HG02623 (cell line): Measurements from ENCODE around the gene MTCL1.

Source experiments
- ATAC-seq: cut with Tn5 transposase; IDR thresholded peaks from one replicate; pipeline ENCODE4 v1.9.1; 2021; ENCODE audit warnings: moderate library complexity; ENCODE audit not compliant: unreplicated experiment

The MTCL1 gene

DNA sequence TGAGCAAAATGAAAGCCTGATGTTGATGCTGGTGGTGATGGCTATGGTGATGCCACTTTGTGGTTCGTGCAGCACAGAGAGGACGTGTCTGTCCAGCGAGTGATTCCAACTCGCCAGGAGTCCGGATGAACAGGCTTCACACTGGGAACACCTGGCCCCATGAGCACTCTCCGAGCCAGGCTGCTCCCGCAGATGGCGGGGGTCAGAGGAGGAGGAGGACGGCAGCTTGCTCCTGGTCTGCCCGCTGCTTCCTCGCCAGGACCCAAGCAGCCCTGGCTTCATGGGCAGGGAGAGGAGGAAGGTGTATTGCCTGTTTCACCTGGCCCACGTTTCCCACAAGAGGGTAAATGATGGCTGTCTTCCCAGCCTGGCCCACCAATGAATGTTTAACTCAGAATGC, 121.6 kb downstream of the MTCL1 start:
- no peak for ATAC-seq

DNA sequence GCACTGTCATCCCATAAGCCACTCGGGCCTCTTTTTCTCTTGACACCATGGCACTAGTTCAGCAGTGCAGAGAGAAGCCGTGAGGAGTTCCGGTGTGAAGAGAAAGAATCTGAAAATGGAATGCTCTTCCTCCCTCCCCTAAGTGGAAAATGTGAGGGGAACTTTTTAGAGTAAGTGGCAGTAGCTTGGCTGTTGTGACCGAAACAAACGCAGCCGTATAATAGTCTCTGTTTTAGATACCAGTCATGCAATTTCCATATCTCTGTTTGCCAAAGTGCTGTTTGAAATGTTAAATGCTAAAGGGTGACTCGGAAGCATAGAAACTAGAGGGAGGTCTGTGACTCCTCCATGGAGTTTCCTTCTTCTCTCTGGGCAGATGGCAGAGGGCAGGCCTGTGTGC, 122.9 kb downstream of the MTCL1 start:
- ATAC-seq: no peak

DNA sequence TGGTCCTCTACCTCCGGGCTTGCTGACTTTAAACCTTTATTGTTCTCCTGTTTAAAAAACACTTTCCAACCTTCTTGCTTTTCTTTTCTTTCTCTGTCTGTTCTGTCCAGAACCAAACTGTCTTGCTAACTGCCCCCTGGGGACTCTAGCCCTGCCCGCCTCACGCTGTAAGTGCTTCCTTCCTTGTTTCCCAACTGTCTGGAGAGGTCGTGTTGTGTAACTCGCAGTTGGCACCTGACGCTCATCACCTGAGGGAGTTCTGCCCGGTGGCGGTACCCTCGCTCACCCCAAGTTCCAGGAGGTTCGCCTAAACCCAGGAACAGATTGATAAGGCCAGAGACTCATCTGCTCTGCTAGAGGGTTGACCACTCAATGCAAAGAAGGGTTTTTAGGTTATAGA, 123.4 kb downstream of the MTCL1 start:
- no peak for ATAC-seq

DNA sequence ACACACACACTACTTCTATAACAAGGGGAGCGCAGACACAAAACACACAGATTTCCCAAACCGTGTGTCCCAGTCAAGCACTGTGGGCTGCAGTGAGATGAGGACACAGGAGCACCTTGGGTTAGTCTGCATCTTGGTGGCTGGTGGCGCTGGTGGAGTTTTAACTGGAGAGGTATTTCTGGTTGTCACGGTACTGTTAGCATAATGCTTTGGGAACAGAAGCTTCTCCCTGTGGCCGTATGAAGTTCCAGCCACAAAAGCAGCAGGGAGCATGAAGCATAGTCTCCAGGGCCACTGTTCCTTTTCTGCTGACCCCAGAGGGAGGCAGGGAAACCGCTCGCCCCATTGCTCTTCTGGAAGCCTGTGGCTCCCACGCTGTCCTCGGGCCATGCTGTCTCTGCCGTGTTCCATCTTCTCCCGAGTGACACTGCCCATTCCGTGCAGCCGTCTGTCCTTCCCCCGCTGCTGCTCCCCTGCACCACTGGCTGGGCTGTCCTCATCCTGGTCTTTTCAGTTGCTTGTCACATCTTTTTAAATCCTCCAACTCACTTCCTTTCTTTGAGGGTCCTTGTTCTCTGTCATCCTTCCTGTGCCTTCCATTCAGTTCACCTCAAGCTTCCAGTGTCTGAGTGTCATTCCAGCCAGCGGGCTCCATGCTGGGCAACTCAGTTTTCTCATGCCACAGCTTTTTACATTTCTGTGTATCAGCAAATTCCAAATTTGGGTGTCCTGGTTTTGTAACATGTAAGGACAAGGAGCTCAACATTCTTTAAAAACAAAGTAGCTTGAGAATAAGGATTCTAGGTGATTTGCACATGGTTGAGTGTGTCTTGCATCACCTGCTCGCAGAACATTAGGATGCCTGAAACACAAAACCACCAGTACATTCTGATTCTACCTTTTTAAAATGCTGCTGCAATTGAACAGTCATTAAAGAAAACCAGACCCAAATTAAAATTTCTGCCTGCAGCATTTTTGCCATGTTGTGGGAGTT, 125.0 kb downstream of the MTCL1 start:
- no peak for ATAC-seq

DNA sequence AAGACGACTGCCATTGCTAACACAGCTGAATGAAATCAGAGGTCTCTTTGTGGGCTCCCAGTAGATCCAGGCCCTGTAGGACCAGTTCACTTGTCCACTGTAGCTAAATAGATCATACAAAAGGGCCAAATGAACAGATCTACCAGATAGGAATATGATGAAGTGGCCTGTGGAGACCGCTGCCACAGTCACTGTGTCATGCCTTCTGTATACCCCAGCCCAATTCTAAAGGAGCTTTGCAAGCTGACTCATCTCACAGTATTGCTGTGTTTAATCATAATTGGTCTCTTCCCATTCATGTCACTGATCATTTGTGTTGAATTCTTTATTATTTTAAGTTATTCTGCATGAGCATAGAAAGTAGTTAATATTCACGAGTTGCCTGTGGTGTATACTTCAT, 125.8 kb downstream of the MTCL1 start:
- no peak for ATAC-seq

DNA sequence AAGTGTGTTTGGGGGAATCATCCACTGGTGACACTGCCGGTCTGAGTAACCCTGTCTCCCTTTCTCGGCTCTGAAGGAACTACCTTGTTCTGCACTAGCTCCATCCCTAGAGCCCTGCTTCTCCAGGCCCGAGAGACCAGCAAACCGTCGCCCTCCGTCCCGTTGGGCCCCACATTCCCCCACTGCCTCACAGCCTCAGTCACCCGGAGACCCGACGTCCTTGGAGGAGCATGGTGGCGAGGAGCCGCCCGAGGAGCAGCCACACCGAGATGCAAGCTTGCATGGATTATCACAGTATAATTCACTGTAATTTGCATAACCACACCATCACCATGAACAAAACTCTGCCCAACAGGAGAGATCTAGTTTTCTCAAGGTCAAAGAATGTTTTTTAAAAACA, 126.2 kb downstream of the MTCL1 start:
- ATAC-seq: no peak

DNA sequence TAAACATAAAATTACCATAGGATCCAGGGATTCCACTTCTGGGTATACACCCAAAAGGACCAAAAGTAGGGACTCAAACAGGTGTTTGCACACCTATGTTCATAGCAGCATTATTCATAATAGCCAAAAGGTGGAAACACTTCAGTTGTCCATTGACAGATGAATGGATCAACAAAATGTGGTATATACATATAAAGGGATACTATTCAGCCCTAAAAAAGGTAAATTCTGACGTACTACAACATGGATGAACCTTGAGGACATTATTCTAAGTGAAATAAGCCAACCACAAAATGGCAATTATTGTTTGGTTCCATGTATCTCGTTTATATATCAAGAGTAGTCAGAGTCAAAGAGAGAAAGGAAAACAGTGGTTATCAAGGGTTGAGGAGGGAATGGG, 128.1 kb downstream of the MTCL1 start:
- no peak for ATAC-seq

DNA sequence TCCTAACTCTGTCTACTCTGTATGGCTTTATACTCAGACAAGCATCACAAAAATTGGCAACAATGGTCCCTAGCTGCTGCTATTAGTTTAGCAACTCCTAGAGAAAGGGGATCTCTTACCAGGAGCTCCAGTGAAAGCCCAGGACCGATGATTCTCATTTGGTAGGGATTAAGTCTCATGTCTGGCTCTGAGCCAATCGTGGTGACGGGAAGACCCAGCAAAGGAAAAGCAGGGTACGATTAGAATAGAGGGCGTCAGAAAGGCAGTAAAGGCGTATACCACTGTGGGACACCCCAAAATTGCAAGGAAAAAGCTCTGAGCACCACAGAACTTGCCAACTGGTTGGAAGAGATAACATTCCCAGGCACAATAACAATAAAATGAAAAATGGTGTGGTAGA, 129.5 kb downstream of the MTCL1 start:
- ATAC-seq: no peak

DNA sequence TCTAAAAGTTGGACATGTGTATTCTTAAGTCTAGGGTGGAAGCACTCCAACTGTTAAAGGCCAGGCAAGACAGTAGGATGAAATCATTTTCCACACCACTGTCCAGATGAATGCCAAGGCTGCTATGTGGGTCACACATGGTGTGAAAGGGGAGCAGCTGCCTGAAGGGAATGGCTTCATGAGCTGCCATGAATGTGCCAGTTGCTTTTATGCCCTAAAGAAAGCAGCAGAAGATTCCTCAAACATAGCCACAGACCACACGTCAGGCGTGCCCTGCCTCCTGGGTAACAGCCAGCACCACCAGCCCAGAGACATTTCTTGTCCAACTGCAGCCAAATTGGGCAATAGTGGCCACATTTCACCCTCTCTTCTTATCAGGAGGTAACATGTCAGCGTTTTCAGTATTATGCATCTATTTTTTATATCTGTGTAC, 130.2 kb downstream of the MTCL1 start:
- ATAC-seq: no peak

DNA sequence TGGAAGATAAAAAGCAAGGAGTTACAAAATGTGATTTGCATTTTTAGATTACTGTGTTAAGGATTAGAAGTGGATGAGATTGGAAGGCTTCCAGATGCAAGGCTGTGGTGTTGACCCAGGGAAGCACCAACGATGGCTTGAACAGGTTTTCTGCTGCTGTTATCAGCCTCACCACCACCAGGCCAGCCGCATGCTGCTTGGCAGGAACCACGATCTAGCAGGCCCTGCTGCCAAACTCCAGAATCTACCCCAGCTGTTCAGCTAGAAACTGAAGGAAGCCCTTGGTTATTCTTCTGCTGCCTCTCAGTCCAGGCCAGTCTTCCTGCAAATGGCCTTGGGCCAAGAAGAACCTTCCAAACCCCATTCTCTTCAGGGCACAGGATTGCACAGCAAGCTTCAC, 133.9 kb downstream of the MTCL1 start:
- ATAC-seq: no peak

DNA sequence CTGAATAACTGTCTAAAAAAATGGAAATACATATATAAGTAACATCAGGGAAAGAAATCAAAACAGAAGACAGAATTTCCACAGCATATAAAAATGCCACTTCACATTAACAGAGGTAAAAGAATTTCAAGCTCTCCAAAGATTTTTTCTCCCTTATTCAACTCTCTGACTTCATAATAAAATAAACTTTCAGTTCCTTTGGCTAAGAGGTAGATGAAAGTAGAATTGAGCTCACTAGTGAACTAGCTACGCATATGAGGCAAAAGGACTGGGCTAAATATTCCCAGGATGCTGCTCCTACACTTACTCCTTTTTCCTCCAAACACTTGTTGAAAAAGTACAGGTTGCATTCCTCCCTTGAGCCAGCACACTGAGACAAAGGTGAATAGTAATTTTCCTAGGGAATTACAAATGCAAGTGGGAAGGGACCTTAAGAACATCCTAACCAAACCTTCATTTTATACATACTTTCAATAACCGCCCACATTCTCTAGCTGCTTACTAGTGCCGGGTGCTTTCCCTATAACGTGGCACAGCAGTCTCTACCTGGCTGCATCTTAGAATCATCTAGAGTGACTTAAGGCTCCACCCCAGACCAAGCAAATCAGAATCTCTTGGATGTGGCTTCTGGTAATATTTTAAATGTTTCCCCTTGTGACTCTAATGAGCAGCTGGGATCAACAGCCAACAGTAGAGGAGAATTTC, 136.6 kb downstream of the MTCL1 start:
- no peak for ATAC-seq

DNA sequence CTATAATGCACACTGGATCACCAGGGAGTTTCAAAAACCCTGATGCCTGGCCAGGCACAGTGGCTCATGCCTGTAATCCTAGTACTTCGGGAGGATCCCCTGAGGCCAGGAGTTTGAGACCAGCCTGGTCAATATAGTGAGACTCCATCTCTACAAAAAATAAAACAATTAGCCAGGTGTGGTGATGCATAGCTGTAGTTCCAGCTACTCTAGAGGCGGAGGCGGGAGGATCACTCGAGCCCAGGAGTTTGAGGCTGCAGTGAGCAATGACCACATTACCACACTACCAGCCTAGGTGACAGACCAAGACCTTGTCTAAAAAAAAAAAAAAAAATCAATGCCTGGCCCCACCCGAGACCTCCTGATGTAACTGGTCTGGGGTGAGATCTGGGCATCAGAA, 137.2 kb downstream of the MTCL1 start:
- no peak for ATAC-seq

DNA sequence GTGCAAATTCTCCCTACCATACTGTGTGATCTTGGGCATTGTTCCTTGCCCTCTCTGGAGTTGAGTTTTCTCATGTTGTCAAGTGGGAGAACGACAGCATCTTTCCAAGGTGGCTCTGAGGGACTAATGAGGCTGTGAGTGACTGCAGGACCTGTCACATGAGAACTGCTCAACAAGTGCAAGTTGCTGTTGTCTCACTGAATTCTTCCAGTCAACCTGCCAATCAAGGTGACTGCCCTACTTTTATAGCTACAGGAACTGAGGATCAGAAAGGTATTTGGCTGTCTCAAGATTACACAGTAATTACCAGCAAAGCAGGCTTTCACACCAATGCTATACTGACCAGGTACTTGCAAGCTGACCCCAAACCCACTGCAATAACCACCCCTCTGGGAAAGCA, 137.6 kb downstream of the MTCL1 start:
- ATAC-seq: no peak

DNA sequence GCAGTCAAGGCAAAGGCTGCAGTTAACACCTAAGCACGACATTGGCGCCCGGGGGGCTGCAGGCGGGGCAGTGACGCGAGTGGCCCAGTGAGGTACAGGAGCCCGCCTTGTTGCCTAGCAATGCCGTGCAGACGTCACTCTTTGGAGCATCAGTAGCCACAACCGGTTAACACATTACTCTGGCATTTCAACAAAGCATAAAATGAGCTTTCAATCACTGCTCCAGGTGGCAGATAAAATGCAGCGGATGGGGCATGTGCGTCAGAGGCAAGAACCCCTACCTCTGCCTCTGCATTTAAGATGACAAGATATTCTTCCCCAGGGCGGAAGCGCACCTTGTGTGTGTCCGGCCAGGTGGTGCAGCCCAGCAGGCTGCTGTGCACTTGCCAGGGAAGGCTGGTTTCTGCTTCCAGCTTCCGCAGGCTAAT, 139.4 kb downstream of the MTCL1 start:
- ATAC-seq: no peak

DNA sequence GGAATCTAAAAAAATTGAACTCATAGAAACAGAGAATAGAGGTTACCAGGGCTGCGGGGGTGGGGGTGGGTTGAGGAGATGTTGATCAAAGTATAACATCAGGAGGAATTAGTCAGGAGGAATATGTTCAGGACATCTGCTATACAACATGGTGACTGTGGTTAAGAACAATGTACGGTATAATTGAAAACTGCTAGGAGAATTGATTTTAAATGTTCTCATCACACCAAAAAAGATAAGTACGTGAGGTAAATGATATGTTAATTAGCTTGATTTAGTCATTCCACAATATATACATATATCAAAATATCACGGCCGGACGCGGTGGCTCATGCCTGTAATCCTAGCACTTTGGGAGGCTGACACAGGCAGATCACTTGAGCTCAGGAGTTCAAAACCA, 140.2 kb downstream of the MTCL1 start:
- ATAC-seq: no peak

DNA sequence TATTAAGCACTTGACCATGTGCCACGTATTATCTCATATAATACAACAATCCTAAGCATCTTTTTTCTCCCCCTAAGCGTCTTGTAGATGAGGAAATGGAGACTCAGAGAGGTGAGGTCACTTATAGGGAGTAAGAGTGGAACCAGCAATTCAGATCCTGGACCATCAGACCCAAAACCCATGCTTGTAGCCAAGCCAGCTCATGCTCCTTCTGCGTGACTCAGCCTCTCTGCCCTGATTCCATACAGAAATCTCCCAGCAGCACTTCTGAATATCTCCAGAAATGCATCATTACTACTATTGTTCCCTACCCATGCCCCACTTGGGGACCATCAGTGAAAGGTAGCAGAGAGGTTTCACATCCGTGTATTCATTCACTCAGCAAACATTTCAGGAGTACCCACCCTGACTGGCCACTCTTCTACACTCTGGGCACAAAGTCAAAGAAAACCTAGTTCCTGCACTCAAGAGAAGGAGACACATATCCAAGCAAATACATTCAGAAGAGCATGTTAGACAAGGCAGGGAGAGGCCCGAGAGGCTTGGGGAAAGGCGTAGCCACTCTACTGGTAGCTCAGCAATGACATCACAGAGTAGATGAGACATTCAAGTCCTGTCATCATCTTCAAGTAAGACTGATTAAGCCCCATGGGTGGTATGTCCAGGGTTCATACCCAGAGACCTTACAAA, 141.9 kb downstream of the MTCL1 start:
- ATAC-seq: no peak

DNA sequence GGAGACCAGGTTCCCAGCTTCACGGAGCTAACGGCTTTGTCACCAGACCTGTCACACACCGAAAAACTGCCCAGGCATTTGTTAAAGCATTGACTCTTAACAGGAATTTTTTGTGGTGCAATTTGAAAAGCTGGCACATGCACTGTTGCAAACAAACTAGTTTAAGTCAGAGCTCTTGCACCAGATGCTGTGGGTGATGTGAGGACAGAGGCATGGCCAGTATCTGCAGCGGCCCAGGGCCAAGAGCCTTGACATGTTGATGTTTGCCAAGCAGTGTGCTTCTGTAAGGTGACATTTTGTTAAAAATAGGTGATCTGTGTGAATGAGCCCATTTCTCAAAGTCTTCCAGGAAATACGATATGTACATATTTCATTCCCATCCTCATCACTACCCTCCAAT, 142.5 kb downstream of the MTCL1 start:
- ATAC-seq: no peak

DNA sequence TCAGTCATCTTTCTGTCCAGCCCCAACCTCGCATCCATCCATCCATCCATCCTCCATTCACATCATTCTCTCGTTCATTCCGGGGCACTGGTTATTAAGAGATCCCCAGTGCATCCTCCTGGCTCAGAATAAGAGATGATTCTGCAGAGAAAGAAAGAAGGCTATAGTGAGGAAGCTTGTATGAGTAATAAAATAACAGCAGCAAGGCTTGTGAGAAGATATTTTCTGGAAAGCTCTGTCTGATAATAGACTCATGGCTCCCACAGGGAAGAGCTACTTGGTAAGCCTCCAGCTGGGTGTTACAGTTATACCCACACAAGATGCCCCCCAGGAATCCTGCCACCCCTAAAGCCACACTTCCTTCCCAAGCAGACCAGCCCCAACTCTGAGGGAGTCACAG, 143.2 kb downstream of the MTCL1 start:
- no peak for ATAC-seq

DNA sequence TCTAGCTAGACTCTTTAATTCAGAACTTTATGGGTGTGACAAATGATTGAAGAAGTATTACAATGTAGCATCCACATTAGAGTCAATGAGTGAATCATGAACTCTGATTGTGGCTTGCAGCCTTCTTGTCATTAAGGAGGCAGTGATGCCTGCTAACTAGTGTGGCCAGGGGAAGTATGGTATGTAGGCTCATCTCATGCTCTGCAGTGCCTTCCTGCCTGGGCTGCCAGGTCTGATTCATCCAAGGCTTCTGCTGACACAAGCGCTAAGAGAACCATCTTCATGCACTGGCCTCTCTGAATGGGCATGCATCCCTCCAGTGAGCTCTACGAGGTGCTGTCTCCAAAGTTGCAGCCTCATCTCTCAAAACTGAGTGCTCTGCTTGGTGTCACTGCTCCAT, 144.3 kb downstream of the MTCL1 start:
- ATAC-seq: no peak

DNA sequence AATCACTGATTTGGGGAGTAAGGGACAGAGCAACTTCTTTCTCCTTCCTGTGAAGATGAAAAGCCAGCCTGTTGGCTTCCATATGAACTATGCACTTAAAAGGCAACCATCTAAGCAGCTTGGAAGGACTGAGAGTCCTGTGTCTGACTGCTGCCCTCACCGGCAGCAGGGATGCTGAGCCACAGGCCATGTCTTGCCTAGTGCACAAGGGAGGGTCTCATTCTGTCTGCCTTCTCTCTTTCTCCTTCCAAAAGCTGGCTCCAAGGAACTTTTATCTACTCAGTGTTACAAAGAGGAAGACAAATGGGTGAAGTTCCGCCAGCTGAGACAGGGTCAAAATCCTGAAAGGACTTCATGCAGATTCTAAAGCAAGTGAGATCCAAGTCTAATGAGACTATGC, 146.3 kb downstream of the MTCL1 start:
- ATAC-seq: no peak

DNA sequence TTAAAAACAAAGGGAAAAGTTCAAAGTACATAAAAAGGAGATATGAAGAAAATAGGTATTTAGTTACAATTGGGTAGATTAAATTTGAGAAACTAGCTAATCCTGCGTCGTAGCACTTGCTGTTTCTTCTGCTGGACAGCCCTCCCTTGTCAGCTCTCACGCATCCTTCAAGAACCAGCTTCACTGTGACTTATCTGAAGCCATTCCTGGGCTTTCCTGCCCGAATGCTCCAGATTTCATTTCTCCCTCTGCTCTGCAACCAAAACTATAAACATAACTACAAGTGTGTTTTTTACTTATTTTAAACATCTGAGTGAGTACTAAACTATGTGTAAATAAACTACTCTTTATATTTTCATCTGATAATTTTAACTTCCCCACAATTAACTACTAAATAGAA, 149.2 kb downstream of the MTCL1 start:
- ATAC-seq: no peak

DNA sequence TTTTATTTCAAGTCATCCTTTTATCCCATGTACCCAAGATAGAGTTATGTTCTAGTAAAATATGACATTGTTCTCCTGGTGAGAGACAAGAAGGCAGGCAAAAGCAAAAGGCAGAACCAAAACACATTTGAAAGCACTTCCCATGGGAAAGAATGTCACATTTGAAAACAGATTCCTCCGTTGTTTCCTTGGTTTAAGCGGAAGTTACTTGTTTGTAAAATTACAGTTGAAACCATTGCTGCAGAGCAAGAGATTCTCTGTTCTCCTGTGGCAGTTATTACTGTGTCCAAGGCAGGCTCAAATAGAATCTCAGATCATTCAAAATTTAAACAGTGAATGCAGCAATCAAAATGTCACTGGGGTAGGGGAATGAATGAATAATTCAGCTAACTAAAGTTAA, 149.6 kb downstream of the MTCL1 start:
- ATAC-seq: no peak
